HG03460 (cell line): Measurements from ENCODE around the gene TSPAN9.
A peak's percentile ranks its signal among the peaks of the same experiment; 100 is the strongest.

ENCODE experiments used
- ATAC-seq: cut with Tn5 transposase; IDR thresholded peaks from one replicate; pipeline ENCODE4 v1.9.1; 2021; ENCODE audit not compliant: unreplicated experiment

TSPAN9 gene

GRCh38 chr12:3076730-3077571 is at the start of gene TSPAN9:
TSS of gene TSPAN9 (plus strand) at chr12:3077379. CDS start at chr12:3201194, 123,815 bp downstream.
- ATAC-seq, result peak; percentile 69

DNA sequence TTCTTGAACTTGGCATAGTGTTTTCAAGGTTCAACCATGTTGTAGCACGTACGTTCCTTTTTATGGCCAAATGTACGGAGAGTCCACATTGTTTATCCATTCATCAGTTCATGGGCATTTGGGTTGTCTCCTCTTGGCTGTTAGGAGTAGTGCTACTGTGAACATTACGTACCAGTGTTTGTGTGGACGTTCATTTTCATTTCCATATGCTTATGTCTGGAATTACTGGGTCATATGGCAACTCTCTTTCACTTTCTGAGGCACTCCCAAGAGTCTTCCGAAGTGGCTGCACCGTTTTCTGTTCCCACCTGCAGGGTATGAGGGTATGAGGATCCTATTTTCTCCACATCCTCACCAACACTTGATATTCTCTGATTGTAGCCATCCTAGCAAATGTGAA is 49.1 kb upstream of the TSPAN9 start:
- ATAC-seq, result no peak

GRCh38 chr12:3030821-3031429 is 46.3 kb upstream of the TSPAN9 start:
- no peak for ATAC-seq

- no peak for ATAC-seq
Measured at GRCh38 chr12:3032161-3032560, 45.0 kb upstream of the TSPAN9 start.

GRCh38 chr12:3032770-3033538 is 44.2 kb upstream of the TSPAN9 start:
- no peak for ATAC-seq

GRCh38 chr12:3033539-3033867 is 43.7 kb upstream of the TSPAN9 start:
- ATAC-seq, result no peak

- no peak for ATAC-seq
Measured at GRCh38 chr12:3034067-3034750, 43.0 kb upstream of the TSPAN9 start.

DNA sequence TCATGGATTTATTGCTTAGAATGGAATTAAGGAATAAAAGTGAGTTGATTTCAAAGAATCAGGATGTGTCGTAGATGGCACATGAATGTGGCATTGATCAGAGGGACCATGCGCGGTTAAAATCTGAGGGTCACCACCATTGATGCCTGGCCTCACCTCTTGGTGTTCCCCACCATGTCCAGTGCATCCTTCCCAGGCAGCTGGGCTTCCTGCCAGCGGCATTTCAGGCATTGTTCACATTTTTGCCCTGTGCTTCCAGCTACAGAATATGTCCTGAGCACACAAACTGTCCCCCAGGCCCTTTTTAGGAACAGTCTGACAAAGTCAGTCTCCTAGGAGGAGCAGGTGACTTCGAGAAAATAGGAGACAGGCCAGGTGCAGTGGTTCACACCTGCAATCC is 42.0 kb upstream of the TSPAN9 start:
- no peak for ATAC-seq

GRCh38 chr12:3035815-3036702 is 41.1 kb upstream of the TSPAN9 start:
- ATAC-seq, result no peak

- no peak for ATAC-seq
Measured at GRCh38 chr12:3036901-3037600, 40.1 kb upstream of the TSPAN9 start.

- ATAC-seq, result no peak
Measured at GRCh38 chr12:3038166-3038565, 39.0 kb upstream of the TSPAN9 start.

- no peak for ATAC-seq
Measured at GRCh38 chr12:3038926-3039510, 38.2 kb upstream of the TSPAN9 start.

DNA sequence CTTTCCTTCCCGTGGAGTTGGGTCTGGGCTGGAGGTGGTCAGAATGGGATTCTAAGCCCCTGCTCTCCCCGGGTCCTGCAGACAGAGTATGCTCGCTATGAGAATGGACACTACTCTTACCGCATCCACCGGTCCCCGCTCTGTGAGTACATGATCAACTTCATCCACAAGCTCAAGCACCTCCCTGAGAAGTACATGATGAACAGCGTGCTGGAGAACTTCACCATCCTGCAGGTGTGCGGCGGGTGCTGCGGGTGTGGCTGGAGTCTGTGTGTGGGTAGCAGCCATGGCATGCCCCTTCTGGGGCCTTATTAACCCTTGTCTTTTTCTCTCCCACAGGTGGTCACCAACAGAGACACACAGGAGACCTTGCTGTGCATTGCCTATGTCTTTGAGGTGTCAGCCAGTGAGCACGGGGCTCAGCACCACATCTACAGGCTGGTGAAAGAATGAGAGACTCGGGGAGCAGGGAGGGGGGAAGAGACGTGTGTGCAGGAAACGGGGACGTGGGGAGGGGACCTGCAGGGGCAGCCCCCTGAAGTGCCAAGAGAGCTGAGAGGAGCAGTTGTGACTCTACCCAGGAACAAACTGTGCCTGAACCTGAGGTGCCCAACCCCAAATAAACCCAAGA is 37.0 kb upstream of the TSPAN9 start:
- ATAC-seq, result no peak

GRCh38 chr12:3040663-3041544 is 36.3 kb upstream of the TSPAN9 start:
- ATAC-seq, result no peak

DNA sequence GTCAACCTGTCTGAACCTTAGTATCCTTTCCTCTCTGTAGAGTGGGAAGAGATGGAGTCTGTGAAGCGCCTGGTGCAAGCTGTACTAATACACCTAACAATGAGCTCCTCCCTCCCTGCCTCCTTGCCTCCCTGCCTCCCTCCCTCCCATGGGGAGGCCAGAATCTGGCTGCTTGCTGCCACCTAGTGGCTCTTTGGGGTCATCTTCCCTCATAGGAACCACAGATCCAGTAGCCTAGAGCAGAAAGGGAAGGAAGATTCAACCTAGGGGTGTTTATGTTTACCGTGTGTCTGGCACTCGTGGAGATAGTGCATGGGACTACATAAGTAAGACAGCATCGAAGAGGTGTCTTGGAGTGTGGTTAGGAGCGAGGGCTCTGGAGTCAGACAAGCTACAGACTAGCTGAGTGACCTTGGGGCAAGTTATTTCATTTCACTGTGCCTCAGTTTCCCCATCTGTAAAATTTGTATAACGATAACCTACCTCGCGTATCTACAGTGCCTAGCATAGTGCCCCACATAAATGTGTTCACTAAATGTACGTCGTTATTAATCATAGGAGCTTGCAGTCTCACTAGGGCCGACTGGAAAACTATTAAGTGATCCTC is 35.5 kb upstream of the TSPAN9 start:
- ATAC-seq, result no peak

DNA sequence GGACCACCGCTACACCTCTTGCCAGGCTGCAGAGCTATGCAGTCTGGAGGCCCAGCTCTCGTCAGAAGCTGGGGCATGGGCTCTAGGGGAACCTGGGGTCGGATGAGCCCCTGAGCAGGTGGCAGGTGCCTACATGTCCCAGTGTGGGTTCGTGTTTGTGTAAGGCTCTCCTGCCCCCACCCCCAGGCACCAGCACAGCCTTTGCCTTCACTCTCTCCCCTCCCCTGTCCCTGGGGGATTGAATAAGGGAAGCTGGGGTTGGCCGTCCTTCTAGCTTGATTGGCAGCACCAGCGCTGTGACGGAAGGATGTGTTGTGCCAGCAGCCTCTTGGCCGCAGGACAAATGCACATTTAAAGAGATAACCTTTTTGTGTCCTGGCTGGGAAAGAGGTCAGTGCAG is 34.8 kb upstream of the TSPAN9 start:
- ATAC-seq, result no peak

DNA sequence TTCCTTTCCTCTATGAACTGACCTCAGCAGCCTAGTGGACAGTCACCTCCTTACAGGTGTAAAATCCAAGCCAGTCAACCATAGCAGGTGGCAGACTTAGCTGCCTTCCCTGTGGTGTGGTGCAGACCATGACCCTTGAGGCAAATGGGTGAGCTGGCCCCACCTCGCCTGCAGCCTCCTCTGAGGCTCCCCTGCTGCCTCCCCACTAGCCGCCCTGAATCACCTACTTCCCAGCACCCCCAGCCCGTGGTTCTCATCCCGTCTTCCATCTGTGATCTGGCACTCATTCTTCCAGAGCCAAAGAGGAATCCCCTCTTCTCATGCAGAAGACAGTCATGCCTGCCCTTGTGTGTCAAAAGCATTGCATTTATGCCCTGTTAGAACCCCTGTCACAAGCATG is 34.4 kb upstream of the TSPAN9 start:
- ATAC-seq, result no peak

GRCh38 chr12:3043406-3043805 is 33.8 kb upstream of the TSPAN9 start:
- ATAC-seq, result no peak
